Neural progenitor cell (in vitro differentiated cells): Measurements from ENCODE around the gene BTF3.

Experiments used
- EZH2phosphoT487 ChIP-seq: fragments of 200-600 bp; sonication (generic); IDR thresholded peaks from 2 replicates; pipeline ENCODE4 v1.6.1; 2017; ENCODE audit warnings: antibody characterized with exemption
- TF ChIP-seq, protein P1 (sequence below): fragments of 200-600 bp; sonication (generic); IDR thresholded peaks from 2 replicates; pipeline ENCODE4 v1.5.1; 2017; ENCODE audit warnings: antibody characterized with exemption, mild to moderate bottlenecking

DNA sequence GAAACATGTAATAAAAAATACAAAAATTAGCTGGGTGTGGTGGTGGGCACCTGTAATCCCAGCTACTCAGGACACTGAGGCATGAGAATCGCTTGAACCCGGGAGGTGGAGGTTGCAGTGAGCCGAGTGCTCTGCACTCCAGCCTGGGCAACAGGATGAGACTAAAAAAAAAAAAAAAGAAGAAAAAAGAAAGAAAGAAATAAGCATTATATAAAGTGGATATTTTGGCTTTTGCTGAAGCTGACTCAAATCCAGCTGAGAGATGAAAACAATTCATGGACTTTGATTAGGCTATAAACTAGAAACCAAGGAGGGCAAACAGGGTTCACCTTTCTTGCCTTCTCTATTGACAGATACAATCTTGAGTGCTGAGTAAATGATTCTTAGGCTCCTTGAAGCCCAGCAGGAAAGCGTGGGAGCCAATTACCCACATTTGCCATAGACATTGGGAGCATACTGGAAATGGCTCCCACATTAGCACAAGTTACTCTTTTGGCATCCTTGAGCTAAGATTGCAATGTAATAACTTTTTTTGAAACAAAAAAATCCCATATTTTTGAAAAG, 2.4 kb upstream of the BTF3 start:
- TF ChIP-seq, protein P1, sequence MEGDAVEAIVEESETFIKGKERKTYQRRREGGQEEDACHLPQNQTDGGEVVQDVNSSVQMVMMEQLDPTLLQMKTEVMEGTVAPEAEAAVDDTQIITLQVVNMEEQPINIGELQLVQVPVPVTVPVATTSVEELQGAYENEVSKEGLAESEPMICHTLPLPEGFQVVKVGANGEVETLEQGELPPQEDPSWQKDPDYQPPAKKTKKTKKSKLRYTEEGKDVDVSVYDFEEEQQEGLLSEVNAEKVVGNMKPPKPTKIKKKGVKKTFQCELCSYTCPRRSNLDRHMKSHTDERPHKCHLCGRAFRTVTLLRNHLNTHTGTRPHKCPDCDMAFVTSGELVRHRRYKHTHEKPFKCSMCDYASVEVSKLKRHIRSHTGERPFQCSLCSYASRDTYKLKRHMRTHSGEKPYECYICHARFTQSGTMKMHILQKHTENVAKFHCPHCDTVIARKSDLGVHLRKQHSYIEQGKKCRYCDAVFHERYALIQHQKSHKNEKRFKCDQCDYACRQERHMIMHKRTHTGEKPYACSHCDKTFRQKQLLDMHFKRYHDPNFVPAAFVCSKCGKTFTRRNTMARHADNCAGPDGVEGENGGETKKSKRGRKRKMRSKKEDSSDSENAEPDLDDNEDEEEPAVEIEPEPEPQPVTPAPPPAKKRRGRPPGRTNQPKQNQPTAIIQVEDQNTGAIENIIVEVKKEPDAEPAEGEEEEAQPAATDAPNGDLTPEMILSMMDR, result no peak
- no peak for TF ChIP-seq EZH2phosphoT487
